Bone marrow (tissue), 2 donors: ENCODE measurements around the gene NEDD8.

Experiments used
- DNase-seq, 2 donors: peaks; one replicate each; lab custom pipeline; 2025; lab: John Stamatoyannopoulos, UW

Gene NEDD8

GRCh38 chr14:24196071-24197055 lies 35.8 kb downstream of the NEDD8 start:
- DNase-seq: no peak

- peak; percentile 81 to 84 for DNase-seq
Observed at GRCh38 chr14:24195186-24196070, 36.7 kb downstream of the NEDD8 start, which contains the start of gene TM9SF1. TSS of gene TM9SF1 (minus strand) at chr14:24195441. CDS start at chr14:24195019, 422 bp downstream.

- DNase-seq: no peak
Observed at GRCh38 chr14:24194873-24195185, 37.3 kb downstream of the NEDD8 start.

GRCh38 chr14:24194186-24194872 lies 37.8 kb downstream of the NEDD8 start:
- no peak for DNase-seq

- no peak for DNase-seq
Observed at GRCh38 chr14:24192933-24193332, 39.2 kb downstream of the NEDD8 start.

GRCh38 chr14:24190416-24190815 lies 41.8 kb downstream of the NEDD8 start:
- no peak for DNase-seq

- DNase-seq: no peak
Observed at GRCh38 chr14:24189460-24189859, 42.7 kb downstream of the NEDD8 start.

GRCh38 chr14:24189059-24189375 lies 43.1 kb downstream of the NEDD8 start:
- no peak for DNase-seq

- DNase-seq: peak; percentile 76 to 92
Observed at GRCh38 chr14:24188251-24189058, 43.7 kb downstream of the NEDD8 start, which contains the start of gene IPO4. TSS of gene IPO4 (minus strand) at chr14:24188816. CDS start at chr14:24188787, 29 bp downstream.

- no peak for DNase-seq
Observed at GRCh38 chr14:24187539-24187915, 44.6 kb downstream of the NEDD8 start.

- DNase-seq: no peak
Observed at GRCh38 chr14:24186831-24187538, 45.2 kb downstream of the NEDD8 start.

GRCh38 chr14:24185741-24186140 lies 46.4 kb downstream of the NEDD8 start:
- DNase-seq: no peak

- no peak for DNase-seq
Observed at GRCh38 chr14:24185026-24185425, 47.1 kb downstream of the NEDD8 start.

GRCh38 chr14:24184104-24184970 lies 47.8 kb downstream of the NEDD8 start:
- no peak for DNase-seq

- no peak for DNase-seq
Observed at GRCh38 chr14:24183014-24183481, 49.1 kb downstream of the NEDD8 start.

GRCh38 chr14:24182110-24182882 lies 49.9 kb downstream of the NEDD8 start:
- no peak for DNase-seq

GRCh38 chr14:24181371-24182077 lies 50.6 kb downstream of the NEDD8 start:
- no peak for DNase-seq
